HEK293T (cell line): ENCODE measurements around the gene SH3PXD2A.

ENCODE experiments used
- BHLHE40 ChIP-seq: fragments of 450-650 bp; IDR thresholded peaks from 2 replicates; pipeline ENCODE4 v1.6.1; 2016; ENCODE audit warnings: mild to moderate bottlenecking, moderate library complexity, borderline replicate concordance
- ELF4 ChIP-seq: fragments of 450-650 bp; IDR thresholded peaks from 2 replicates; pipeline ENCODE4 v1.6.1; 2017; ENCODE audit warnings: antibody characterized with exemption
- FOXK2 ChIP-seq: fragments of 450-650 bp; IDR thresholded peaks from 2 replicates; pipeline ENCODE4 v1.6.1; 2016; ENCODE audit warnings: mild to moderate bottlenecking
- HDGF ChIP-seq: fragments of 450-650 bp; IDR thresholded peaks from 2 replicates; pipeline ENCODE4 v1.6.1; 2017; ENCODE audit warnings: antibody characterized with exemption, borderline replicate concordance
- SP1 ChIP-seq: fragments of 450-650 bp; IDR thresholded peaks from 2 replicates; pipeline ENCODE4 v1.6.1; 2017
- SUZ12 ChIP-seq: fragments of 450-650 bp; IDR thresholded peaks from 2 replicates; pipeline ENCODE4 v1.6.1; 2016; ENCODE audit warnings: mild to moderate bottlenecking
- TF ChIP-seq, protein P1 (sequence below): fragments of 450-650 bp; IDR thresholded peaks from 2 replicates; pipeline ENCODE4 v1.6.1; 2016

DNA sequence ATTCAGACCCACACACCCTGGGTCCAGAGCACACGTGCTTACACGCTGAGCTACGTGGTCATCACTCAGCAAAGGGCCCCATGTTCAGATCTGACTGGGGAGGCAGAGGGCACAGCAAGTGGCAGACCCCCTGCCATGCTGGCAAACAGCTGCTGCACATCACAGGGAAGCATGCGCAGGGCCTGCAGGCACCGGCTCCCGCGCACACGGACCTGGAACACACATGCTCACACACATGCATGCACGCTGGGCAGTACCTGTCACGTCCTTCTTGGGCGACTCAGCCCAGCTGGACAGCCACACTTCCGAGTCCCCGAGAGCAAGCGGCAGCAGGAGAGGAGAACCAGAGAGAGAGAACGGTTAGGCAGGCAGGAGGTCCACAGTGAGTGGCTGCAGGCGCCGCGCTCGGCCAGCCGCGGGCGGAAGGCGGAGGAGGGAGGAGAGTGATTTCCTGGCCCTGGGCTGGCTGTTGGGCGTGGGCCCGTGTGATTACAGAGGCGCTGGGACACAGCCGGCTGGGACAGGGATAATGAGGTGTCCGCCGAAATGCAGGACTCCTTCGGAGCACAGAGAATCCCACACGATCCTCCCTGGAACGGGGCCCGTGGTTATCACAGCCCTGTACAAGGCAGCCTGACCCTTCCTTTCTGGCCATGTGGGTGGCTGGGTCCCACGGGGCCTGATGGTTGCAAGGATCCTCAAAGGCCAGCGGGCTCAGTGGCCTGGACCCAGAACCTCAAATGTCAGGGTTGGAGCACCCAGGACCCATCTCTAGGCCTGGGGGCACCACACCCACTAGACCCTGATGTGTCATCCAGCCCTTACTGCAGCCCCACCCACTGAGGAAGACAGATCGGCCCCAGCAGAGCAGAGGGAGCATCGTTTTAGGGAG is 186.8 kb downstream of the SH3PXD2A start:
- no peak for TF ChIP-seq SUZ12
- TF ChIP-seq, protein P1, sequence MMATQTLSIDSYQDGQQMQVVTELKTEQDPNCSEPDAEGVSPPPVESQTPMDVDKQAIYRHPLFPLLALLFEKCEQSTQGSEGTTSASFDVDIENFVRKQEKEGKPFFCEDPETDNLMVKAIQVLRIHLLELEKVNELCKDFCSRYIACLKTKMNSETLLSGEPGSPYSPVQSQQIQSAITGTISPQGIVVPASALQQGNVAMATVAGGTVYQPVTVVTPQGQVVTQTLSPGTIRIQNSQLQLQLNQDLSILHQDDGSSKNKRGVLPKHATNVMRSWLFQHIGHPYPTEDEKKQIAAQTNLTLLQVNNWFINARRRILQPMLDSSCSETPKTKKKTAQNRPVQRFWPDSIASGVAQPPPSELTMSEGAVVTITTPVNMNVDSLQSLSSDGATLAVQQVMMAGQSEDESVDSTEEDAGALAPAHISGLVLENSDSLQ: no peak
- no peak for TF ChIP-seq SP1
- no peak for TF ChIP-seq ELF4
- no peak for TF ChIP-seq HDGF
- no peak for TF ChIP-seq BHLHE40
- no peak for TF ChIP-seq FOXK2
